ENCODE data around the gene DARS2. TPM values are rescaled to one million over a fixed set of nuclear protein-coding genes. Genes with fewer than 3 reads are reported as not detected.

Gene DARS2
- total RNA-seq, 1 donor from 2014 or later = 21.1 TPM

- Mint-ChIP-seq H3K27ac (no peak overlapping the region), H3K36me3 (ENCODE audit: insufficient read depth) (peaks cover 6% of the 10 kb centered on the region), H3K9me3 (ENCODE audit: low read depth) (no peaks in the 10 kb centered on the region), H3K4me3 (ENCODE audit: low read depth) (no peak overlapping the region), H3K4me1 (ENCODE audit: low read depth) (peaks cover 3% of the 10 kb centered on the region), H3K27me3 (no peaks in the 10 kb centered on the region)
- no peak for DNase-seq (ENCODE audit: low spot score, unreplicated experiment)
- no peak for TF ChIP-seq CTCF (IDR thresholded peaks at IDR 0.05; ENCODE audit: unreplicated experiment)
Measured at GRCh38 chr1:173888749-173889148, 64.3 kb downstream of the DARS2 start.

- Mint-ChIP-seq H3K4me1 (ENCODE audit: low read depth) (peaks cover 3% of the 10 kb centered on the region), H3K27me3 (no peaks in the 10 kb centered on the region)
- TF ChIP-seq CTCF (IDR thresholded peaks at IDR 0.05; ENCODE audit: unreplicated experiment) = no peak
Measured at GRCh38 chr1:173889885-173890284, 65.4 kb downstream of the DARS2 start.

GRCh38 chr1:173893611-173894010, 69.1 kb downstream of the DARS2 start:
- Mint-ChIP-seq H3K4me3 (ENCODE audit: low read depth) (no peak overlapping the region), H3K27ac (no peak overlapping the region), H3K27me3 (no peaks in the 10 kb centered on the region), H3K4me1 (ENCODE audit: low read depth) (peaks cover 3% of the 10 kb centered on the region), H3K36me3 (ENCODE audit: insufficient read depth) (peaks cover 4% of the 10 kb centered on the region), H3K9me3 (ENCODE audit: low read depth) (no peaks in the 10 kb centered on the region)
- DNase-seq (ENCODE audit: low spot score, unreplicated experiment) = no peak
- TF ChIP-seq CTCF (IDR thresholded peaks at IDR 0.05; ENCODE audit: unreplicated experiment) = no peak

More at GRCh38 chr1:173889885-173890284, 65.4 kb downstream of the DARS2 start:
- no peaks in the 10 kb centered on the region for H3K9me3 Mint-ChIP-seq (ENCODE audit: low read depth)
- H3K4me3 Mint-ChIP-seq (ENCODE audit: low read depth) = no peak overlapping the region
- no peak for DNase-seq (ENCODE audit: low spot score, unreplicated experiment)
- peaks cover 9% of the 10 kb centered on the region for H3K36me3 Mint-ChIP-seq (ENCODE audit: insufficient read depth)
- H3K27ac Mint-ChIP-seq = no peak overlapping the region

- H3K27ac Mint-ChIP-seq = no peak overlapping the region
- no peak for TF ChIP-seq CTCF (IDR thresholded peaks at IDR 0.05; ENCODE audit: unreplicated experiment)
- H3K4me3 Mint-ChIP-seq (ENCODE audit: low read depth) = no peak overlapping the region
- DNase-seq (ENCODE audit: low spot score, unreplicated experiment) = no peak
- H3K27me3 Mint-ChIP-seq = no peaks in the 10 kb centered on the region
- peaks cover 4% of the 10 kb centered on the region for H3K36me3 Mint-ChIP-seq (ENCODE audit: insufficient read depth)
- H3K4me1 Mint-ChIP-seq (ENCODE audit: low read depth) = peaks cover 3% of the 10 kb centered on the region
- no peaks in the 10 kb centered on the region for H3K9me3 Mint-ChIP-seq (ENCODE audit: low read depth)
Measured at GRCh38 chr1:173894189-173894588, 69.7 kb downstream of the DARS2 start.

DNA sequence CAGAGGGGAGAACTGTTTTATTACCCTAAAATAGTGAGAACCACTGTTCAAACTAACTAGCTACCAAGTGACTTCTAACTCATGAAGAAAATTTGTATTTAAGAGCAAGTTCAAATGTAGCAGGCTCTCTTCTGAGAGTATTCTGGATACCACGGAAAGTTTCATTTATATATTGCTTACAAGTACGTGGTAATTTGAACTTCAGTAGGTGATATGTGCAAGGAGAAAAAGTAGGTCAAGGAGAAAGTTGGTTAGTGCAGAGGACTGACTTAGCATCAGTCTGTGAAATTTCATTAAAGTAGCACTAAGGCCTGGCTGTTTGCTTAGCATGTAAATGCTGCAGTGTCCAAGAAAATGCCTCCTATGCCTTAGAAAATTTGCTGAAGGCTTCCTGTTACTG, 76.0 kb downstream of the DARS2 start:
- H3K36me3 Mint-ChIP-seq (ENCODE audit: insufficient read depth) = no peaks in the 10 kb centered on the region
- H3K9me3 Mint-ChIP-seq (ENCODE audit: low read depth) = no peaks in the 10 kb centered on the region

More for the DNA sequence above, 76.0 kb downstream of the DARS2 start:
- no peaks in the 10 kb centered on the region for H3K27me3 Mint-ChIP-seq
- no peaks in the 10 kb centered on the region for H3K4me1 Mint-ChIP-seq (ENCODE audit: low read depth)
- H3K27ac Mint-ChIP-seq = no peak overlapping the region
- TF ChIP-seq CTCF (IDR thresholded peaks at IDR 0.05; ENCODE audit: unreplicated experiment) = no peak
- no peak for DNase-seq (ENCODE audit: low spot score, unreplicated experiment)
- H3K4me3 Mint-ChIP-seq (ENCODE audit: low read depth) = no peak overlapping the region
